ENCODE data around the gene CCDC83. TPM values are rescaled to one million over a fixed set of nuclear protein-coding genes. Genes with fewer than 3 reads are reported as not detected.

CCDC83 gene
- total RNA-seq, 1 donor from 2014 or later: not detected

DNA sequence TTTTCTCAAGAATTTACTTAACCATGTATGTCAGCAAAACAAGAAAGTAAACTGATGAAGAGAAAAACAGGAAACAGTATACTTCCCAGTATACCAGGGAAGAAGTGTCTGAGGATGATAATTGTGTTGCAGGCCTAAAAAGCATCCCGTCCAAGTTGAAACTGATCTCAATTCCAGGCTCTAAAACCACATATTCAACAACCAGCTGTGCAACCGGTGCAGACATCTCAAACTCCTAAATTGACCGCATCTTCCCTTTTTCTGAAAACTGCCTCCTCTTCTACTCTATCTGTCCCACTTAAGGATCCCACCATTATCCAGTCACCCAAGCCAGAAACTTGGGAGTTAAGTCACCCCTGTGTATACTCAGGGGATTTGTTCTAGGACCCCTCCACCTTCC lies 47.2 kb downstream of the CCDC83 start:
- no peaks in the 10 kb centered on the region for H3K36me3 ChIP-seq
- no peak overlapping the region for H3K27ac Mint-ChIP-seq
- DNase-seq (ENCODE audit: low spot score): no peak

DNA sequence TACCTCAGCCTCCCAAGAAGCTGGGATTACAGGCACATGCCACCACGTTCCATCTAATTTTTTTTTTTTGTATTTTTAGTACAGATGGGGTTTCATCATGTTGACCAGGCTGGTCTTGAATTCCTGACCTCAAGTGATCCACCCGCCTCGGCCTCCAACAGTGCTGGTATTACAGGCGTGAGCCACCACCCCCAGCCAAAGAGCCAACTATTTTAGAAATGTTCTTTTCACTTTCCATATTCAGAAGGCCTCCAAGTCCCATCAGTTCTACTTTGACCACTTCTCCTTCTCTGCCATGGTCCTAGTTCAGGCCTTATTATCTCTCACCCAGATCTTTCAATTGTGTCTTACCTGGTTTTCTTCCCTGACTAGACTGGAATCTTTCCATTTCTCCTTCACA lies 48.2 kb downstream of the CCDC83 start:
- H3K27ac Mint-ChIP-seq: no peak overlapping the region
- no peaks in the 10 kb centered on the region for H3K9me3 ChIP-seq (ENCODE audit: low read depth)

More for the DNA sequence above, 47.2 kb downstream of the CCDC83 start:
- H3K4me3 Mint-ChIP-seq: no peak overlapping the region
- Histone ChIP-seq H3K4me1 (no peaks in the 10 kb centered on the region), H3K4me2 (no peak overlapping the region), H3K4me3 (no peak overlapping the region), H3K27ac (no peak overlapping the region), H3K9me3 (ENCODE audit: low read depth) (no peaks in the 10 kb centered on the region), H3F3A (ENCODE audit: low read depth) (no peaks in the 10 kb centered on the region), H4K20me1 (ENCODE audit: low read depth) (no peaks in the 10 kb centered on the region), H3K27me3 (no peaks in the 10 kb centered on the region), H3K9ac (no peak overlapping the region), H3K79me2 (ENCODE audit: low read depth) (no peaks in the 10 kb centered on the region), H2AFZ (replicated peaks) (no peak overlapping the region)
- no peaks in the 10 kb centered on the region for H3K4me1 Mint-ChIP-seq
- peaks cover 3% of the 10 kb centered on the region for H3K27me3 Mint-ChIP-seq (ENCODE audit: insufficient read depth, low read depth)
- TF ChIP-seq EZH2phosphoT487 (IDR thresholded peaks at IDR 0.05) (no peak), EZH2 (IDR thresholded peaks at IDR 0.05) (no peak)
- TF ChIP-seq, protein P1, sequence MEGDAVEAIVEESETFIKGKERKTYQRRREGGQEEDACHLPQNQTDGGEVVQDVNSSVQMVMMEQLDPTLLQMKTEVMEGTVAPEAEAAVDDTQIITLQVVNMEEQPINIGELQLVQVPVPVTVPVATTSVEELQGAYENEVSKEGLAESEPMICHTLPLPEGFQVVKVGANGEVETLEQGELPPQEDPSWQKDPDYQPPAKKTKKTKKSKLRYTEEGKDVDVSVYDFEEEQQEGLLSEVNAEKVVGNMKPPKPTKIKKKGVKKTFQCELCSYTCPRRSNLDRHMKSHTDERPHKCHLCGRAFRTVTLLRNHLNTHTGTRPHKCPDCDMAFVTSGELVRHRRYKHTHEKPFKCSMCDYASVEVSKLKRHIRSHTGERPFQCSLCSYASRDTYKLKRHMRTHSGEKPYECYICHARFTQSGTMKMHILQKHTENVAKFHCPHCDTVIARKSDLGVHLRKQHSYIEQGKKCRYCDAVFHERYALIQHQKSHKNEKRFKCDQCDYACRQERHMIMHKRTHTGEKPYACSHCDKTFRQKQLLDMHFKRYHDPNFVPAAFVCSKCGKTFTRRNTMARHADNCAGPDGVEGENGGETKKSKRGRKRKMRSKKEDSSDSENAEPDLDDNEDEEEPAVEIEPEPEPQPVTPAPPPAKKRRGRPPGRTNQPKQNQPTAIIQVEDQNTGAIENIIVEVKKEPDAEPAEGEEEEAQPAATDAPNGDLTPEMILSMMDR (IDR thresholded peaks at IDR 0.05): no peak
- H3K9me3 Mint-ChIP-seq: no peaks in the 10 kb centered on the region
- no peaks in the 10 kb centered on the region for H3K36me3 Mint-ChIP-seq

DNA sequence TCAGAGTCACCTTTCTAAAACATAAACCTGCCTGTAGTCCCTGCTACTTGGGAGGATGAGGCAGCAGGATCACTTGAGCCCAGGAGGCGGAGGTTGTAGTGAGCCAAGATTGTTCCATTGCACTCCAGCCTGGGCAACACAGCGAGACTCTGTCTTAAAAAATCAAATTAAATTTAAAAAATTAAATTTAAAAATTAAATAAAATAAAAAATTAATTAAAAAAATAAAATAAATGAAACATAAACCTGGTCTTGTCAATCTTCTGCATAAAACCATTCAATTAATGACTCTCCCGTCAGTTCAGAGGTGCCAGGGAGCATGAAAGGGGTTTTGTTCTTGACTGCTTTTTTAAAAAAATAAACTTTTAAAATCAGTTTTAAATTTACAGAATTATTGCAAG lies 48.6 kb downstream of the CCDC83 start:
- H3K4me3 Mint-ChIP-seq: no peak overlapping the region
- no peaks in the 10 kb centered on the region for H3K27me3 ChIP-seq
- H3K36me3 ChIP-seq: no peaks in the 10 kb centered on the region
- H3K4me2 ChIP-seq: no peak overlapping the region
- TF ChIP-seq, protein P1 (IDR thresholded peaks at IDR 0.05): no peak
- no peak for TF ChIP-seq EZH2phosphoT487 (IDR thresholded peaks at IDR 0.05)
- TF ChIP-seq EZH2 (IDR thresholded peaks at IDR 0.05): no peak
- peaks cover 3% of the 10 kb centered on the region for H3K27me3 Mint-ChIP-seq (ENCODE audit: insufficient read depth, low read depth)
- H3K4me1 Mint-ChIP-seq: no peaks in the 10 kb centered on the region
- H3K9me3 ChIP-seq (ENCODE audit: low read depth): no peaks in the 10 kb centered on the region
- H3K36me3 Mint-ChIP-seq: no peaks in the 10 kb centered on the region
- DNase-seq (ENCODE audit: low spot score): no peak
- no peaks in the 10 kb centered on the region for H3F3A ChIP-seq (ENCODE audit: low read depth)
- H3K27ac Mint-ChIP-seq: no peak overlapping the region
- no peak overlapping the region for H3K9ac ChIP-seq
- no peaks in the 10 kb centered on the region for H4K20me1 ChIP-seq (ENCODE audit: low read depth)
- no peak overlapping the region for H3K4me3 ChIP-seq
- no peak overlapping the region for H3K27ac ChIP-seq
- no peak overlapping the region for H2AFZ ChIP-seq (replicated peaks)
- no peaks in the 10 kb centered on the region for H3K79me2 ChIP-seq (ENCODE audit: low read depth)
- no peaks in the 10 kb centered on the region for H3K9me3 Mint-ChIP-seq
- H3K4me1 ChIP-seq: no peaks in the 10 kb centered on the region

More for the DNA sequence above, 48.2 kb downstream of the CCDC83 start:
- Histone ChIP-seq H3K4me3 (no peak overlapping the region), H3K27me3 (no peaks in the 10 kb centered on the region), H2AFZ (replicated peaks) (no peak overlapping the region), H3K4me1 (no peaks in the 10 kb centered on the region), H3K4me2 (no peak overlapping the region), H3K36me3 (no peaks in the 10 kb centered on the region), H3K79me2 (ENCODE audit: low read depth) (no peaks in the 10 kb centered on the region), H3K9ac (no peak overlapping the region), H4K20me1 (ENCODE audit: low read depth) (no peaks in the 10 kb centered on the region), H3K27ac (no peak overlapping the region), H3F3A (ENCODE audit: low read depth) (no peaks in the 10 kb centered on the region)
- Mint-ChIP-seq H3K4me1 (no peaks in the 10 kb centered on the region), H3K36me3 (no peaks in the 10 kb centered on the region), H3K4me3 (no peak overlapping the region), H3K9me3 (no peaks in the 10 kb centered on the region), H3K27me3 (ENCODE audit: insufficient read depth, low read depth) (peaks cover 3% of the 10 kb centered on the region)
- no peak for DNase-seq (ENCODE audit: low spot score)
- TF ChIP-seq EZH2 (IDR thresholded peaks at IDR 0.05) (no peak), EZH2phosphoT487 (IDR thresholded peaks at IDR 0.05) (no peak)
- TF ChIP-seq, protein P1 (IDR thresholded peaks at IDR 0.05): no peak

Data from neural progenitor cell (in vitro differentiated cells).